GM12892 (cell line): Measurements from ENCODE around the gene TEX50.
"Not testable (repeated sequence)": the region's sequence is repeated elsewhere in the genome, so short reads cannot be mapped to it uniquely, and the experiment has no call there.

Experiments
- DNase-seq: peaks from one replicate; pipeline ENCODE4 v3.0.0; 2011; ENCODE audit not compliant: insufficient read length
- FAIRE-seq: peaks from 2 replicates; lab custom pipeline; 2011; peaks lifted over from hg19 to GRCh38; lab: Jason Lieb, UNC
- POLR2A ChIP-seq: IDR thresholded peaks from 2 replicates; pipeline ENCODE4 v1.6.1; 2011; ENCODE audit warnings: low read depth, low read length, control low read depth
- POLR2AphosphoS5 ChIP-seq: IDR thresholded peaks from 2 replicates; pipeline ENCODE4 v1.6.1; 2011; ENCODE audit warnings: low read depth, low read length, control low read depth
- TAF1 ChIP-seq: IDR thresholded peaks from 2 replicates; pipeline ENCODE4 v1.6.1; 2011; ENCODE audit warnings: low read depth, mild to moderate bottlenecking, control low read depth, low read length, borderline replicate concordance

Gene TEX50

GRCh38 chr1:173682184-173682583 lies 47.0 kb downstream of the TEX50 start:
- TF ChIP-seq POLR2A (no peak), POLR2AphosphoS5 (no peak), TAF1 (no peak)
- no peak for FAIRE-seq
- no peak for DNase-seq

GRCh38 chr1:173683838-173684237 lies 48.7 kb downstream of the TEX50 start:
- FAIRE-seq, DNase-seq: not testable (repeated sequence)

GRCh38 chr1:173685121-173685520 lies 50.0 kb downstream of the TEX50 start:
- not testable (repeated sequence) for DNase-seq, FAIRE-seq
